Neutrophil (primary cell): ENCODE results near the gene ARG1.

Experiments
- H3K27ac ChIP-seq: fragments of 200-600 bp; sonication (generic); 2 replicates; pipeline ENCODE4 v1.5.1; 2016; ENCODE audit warnings: mild to moderate bottlenecking, moderate library complexity
- H3K27me3 ChIP-seq: fragments of 200-600 bp; sonication (generic); 2 replicates; pipeline ENCODE4 v1.6.0; 2016; ENCODE audit warnings: mild to moderate bottlenecking
- H3K36me3 ChIP-seq: fragments of 200-600 bp; sonication (generic); 2 replicates; pipeline ENCODE4 v1.5.1; 2017
- H3K4me1 ChIP-seq, 2 experiments: fragments of 200-600 bp in 1 of 2; sonication (generic) in 1 of 2; 1 replicate in 1 of 2; 2 replicates in 1 of 2; pipeline versions ENCODE4 v1.5.1 to v1.6.1; 2013 to 2016; ENCODE audit warnings: low read depth in 1 of 2, low read length in 1 of 2, mild to moderate bottlenecking in 1 of 2, moderate library complexity in 1 of 2; ENCODE audit not compliant: control insufficient read depth in 1 of 2, insufficient read depth in 1 of 2
- H3K4me3 ChIP-seq, 2 experiments: fragments of 200-600 bp in 1 of 2; sonication (generic) in 1 of 2; 1 replicate in 1 of 2; 2 replicates in 1 of 2; pipeline ENCODE4 v1.5.1; 2013 to 2016; ENCODE audit warnings: low read depth in 1 of 2, low read length in 1 of 2, mild to moderate bottlenecking in 1 of 2, moderate library complexity in 1 of 2
- H3K9me3 ChIP-seq: fragments of 200-600 bp; sonication (generic); 2 replicates; pipeline ENCODE4 v1.5.1; 2016
- TF ChIP-seq, protein P1 (sequence below): fragments of 200-600 bp; sonication (generic); IDR thresholded peaks from 2 replicates; pipeline ENCODE4 v1.5.1; 2016; ENCODE audit warnings: antibody characterized with exemption

ARG1 gene

DNA sequence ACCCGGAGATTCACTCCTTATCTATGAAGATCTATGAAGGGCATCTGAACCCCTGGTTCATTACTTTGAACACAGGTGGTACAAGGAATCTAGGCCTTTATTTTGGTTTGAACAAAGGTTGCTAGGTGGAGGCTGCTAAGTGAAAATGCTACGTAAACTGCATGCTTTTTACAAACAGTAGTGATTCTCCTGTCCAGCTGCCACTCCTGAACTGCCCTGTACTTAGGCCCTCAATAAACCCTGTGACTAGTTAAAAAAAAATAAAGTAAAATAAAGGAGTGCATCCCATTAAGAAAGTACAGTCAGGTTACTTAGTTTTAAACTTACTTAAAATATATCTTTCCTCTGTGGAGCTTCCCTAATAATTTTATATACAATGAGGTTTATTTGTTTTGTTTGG lies 27.7 kb upstream of the ARG1 start:
- H3K27me3 ChIP-seq = no peaks in the 10 kb centered on the region
- H3K9me3 ChIP-seq = no peaks in the 10 kb centered on the region
- no peaks in the 10 kb centered on the region for H3K36me3 ChIP-seq
- H3K27ac ChIP-seq = no peak overlapping the region
- H3K4me1 ChIP-seq = no peaks in the 10 kb centered on the region
- TF ChIP-seq, protein P1, sequence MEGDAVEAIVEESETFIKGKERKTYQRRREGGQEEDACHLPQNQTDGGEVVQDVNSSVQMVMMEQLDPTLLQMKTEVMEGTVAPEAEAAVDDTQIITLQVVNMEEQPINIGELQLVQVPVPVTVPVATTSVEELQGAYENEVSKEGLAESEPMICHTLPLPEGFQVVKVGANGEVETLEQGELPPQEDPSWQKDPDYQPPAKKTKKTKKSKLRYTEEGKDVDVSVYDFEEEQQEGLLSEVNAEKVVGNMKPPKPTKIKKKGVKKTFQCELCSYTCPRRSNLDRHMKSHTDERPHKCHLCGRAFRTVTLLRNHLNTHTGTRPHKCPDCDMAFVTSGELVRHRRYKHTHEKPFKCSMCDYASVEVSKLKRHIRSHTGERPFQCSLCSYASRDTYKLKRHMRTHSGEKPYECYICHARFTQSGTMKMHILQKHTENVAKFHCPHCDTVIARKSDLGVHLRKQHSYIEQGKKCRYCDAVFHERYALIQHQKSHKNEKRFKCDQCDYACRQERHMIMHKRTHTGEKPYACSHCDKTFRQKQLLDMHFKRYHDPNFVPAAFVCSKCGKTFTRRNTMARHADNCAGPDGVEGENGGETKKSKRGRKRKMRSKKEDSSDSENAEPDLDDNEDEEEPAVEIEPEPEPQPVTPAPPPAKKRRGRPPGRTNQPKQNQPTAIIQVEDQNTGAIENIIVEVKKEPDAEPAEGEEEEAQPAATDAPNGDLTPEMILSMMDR = no peak
- no peak overlapping the region for H3K4me3 ChIP-seq

DNA sequence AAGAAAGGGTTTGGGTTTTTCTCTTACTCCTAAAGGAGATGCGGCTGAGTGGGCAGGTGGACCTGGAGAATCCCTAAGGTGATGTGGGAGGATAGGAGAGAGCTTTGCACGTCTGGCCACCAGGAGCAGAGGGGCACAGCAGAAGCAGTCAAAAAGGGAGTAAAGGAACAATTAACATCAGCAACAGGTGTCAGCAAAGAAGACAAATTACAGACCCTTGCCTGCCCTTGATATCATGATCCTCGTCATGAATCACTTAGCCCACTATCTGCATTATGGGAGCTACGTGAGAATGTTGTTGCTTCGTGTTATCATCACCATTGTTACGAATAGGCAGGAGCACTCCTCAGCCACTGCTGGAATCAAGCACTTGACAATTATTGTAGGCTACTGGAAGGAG lies 25.5 kb upstream of the ARG1 start:
- H3K4me3 ChIP-seq = no peak overlapping the region
- TF ChIP-seq, protein P1 = no peak

DNA sequence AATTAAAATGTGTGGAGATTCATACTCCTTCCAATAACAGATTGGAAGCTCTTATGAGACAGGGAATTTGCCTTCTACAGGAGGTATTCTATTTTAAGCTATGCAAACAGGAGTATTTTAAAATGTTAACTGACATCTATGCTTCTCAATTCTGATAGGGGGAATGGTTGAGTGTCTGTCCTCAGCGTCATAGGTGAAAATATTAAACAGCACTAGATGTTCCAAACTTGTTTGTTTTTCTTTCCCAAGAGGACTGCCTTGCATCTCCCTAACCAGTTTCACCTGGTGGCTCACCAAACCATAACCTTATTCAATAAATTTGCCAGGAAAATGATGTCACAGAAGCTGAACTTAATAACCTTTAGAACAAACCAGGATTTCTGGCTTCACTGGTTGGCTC lies 24.6 kb upstream of the ARG1 start:
- H3K9me3 ChIP-seq = no peaks in the 10 kb centered on the region
- TF ChIP-seq, protein P1 = no peak
- no peak overlapping the region for H3K4me3 ChIP-seq
- H3K36me3 ChIP-seq = no peaks in the 10 kb centered on the region
- no peak overlapping the region for H3K27ac ChIP-seq
- no peaks in the 10 kb centered on the region for H3K27me3 ChIP-seq
- no peaks in the 10 kb centered on the region for H3K4me1 ChIP-seq

More for the DNA sequence above, 25.5 kb upstream of the ARG1 start:
- Histone ChIP-seq H3K9me3 (no peaks in the 10 kb centered on the region), H3K36me3 (no peaks in the 10 kb centered on the region), H3K27ac (no peak overlapping the region), H3K27me3 (no peaks in the 10 kb centered on the region), H3K4me1 (no peaks in the 10 kb centered on the region)

DNA sequence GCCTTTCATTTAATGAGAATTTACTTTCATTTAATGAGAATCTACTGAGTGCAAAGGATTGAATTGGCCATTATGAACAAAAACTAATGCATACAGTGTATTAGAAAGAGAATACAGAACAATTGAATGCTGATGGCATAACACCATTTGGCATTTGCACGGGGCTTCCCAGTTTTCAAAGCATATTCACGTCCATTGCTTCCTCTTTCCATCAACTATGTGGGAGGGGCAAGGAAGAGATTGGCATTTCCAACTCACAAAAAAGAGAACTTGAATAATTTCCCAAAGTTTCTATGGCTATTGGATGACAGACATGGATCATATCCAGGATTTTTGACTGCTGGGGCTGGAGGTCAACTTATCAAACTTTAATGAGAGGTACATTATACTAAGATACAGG lies 23.2 kb upstream of the ARG1 start:
- no peak overlapping the region for H3K27ac ChIP-seq
- H3K27me3 ChIP-seq = no peaks in the 10 kb centered on the region
- H3K4me3 ChIP-seq = no peak overlapping the region
- H3K9me3 ChIP-seq = no peaks in the 10 kb centered on the region
- TF ChIP-seq, protein P1 = no peak
- H3K36me3 ChIP-seq = no peaks in the 10 kb centered on the region
- H3K4me1 ChIP-seq = no peaks in the 10 kb centered on the region

DNA sequence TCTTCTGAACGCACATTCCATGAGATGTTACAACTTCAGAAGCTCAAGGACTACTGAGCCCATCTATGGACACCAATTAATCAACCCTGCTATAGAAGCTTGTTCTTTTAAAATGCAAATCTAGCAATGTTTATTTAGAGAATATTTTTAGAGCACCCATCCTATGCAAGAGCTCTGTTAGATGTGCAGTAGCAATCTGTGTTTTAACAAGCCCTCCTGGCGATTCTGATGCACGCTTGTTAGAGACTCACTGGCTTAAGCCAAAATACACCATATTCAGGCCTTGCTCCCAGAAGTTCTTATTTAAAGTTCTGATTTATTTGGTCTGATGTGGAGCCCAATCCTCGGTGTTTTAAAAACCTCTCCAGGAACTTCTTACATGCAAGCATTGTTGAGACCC lies 21.1 kb upstream of the ARG1 start:
- H3K36me3 ChIP-seq = no peaks in the 10 kb centered on the region
- no peak overlapping the region for H3K27ac ChIP-seq
- no peaks in the 10 kb centered on the region for H3K9me3 ChIP-seq
- H3K4me1 ChIP-seq = no peaks in the 10 kb centered on the region
- TF ChIP-seq, protein P1 = no peak
- no peak overlapping the region for H3K4me3 ChIP-seq
- H3K27me3 ChIP-seq = no peaks in the 10 kb centered on the region

DNA sequence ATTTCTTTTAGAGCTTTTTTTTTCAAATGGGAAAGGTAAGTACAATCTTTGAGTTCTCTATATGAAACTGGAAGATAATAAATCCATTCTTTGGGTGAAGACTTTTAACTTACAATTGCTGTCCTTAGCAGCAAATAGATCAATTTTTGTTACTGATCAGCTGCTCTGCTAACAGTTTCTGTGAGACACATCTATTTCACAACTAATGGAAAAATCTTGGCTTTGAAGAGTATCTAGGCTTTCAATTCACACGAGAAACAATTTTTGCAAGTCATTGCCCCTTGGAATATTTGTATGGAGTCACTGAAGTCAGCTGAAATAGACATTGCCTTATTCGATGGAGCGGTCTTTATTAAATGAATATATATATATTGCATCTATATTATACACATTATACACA lies 20.5 kb upstream of the ARG1 start:
- TF ChIP-seq, protein P1 = no peak
- no peak overlapping the region for H3K27ac ChIP-seq
- H3K9me3 ChIP-seq = no peaks in the 10 kb centered on the region
- H3K36me3 ChIP-seq = no peaks in the 10 kb centered on the region
- H3K4me3 ChIP-seq = no peak overlapping the region
- H3K4me1 ChIP-seq = no peaks in the 10 kb centered on the region
- H3K27me3 ChIP-seq = no peaks in the 10 kb centered on the region
